ENCODE results near the gene CSF3R. TPM values are rescaled to one million over a fixed set of nuclear protein-coding genes. Genes with fewer than 3 reads are reported as not detected.

CSF3R gene
- polyA plus RNA-seq, 4 donors: 1.4 to 15.8 (median 3.8) TPM

- H3K27me3 ChIP-seq (ENCODE audit: control insufficient read depth in 3 of 3, insufficient read depth in 3 of 3, low read length in 3 of 3): no peaks in the 10 kb centered on the region
- H3K27ac ChIP-seq (ENCODE audit: low read depth in 1 of 3, low read length in 2 of 3): no peak overlapping the region
- no peaks in the 10 kb centered on the region for H3K9me3 ChIP-seq (ENCODE audit: control insufficient read depth in 2 of 2, insufficient read depth in 1 of 2, low read depth in 1 of 2, low read length in 1 of 2)
- FAIRE-seq (no peak), DNase-seq (no peak)
- WGBS, 3 donors: 84 to 88% (median 85%) methylated on average over 7 of the region's 7 CpGs
- no peak overlapping the region for H3K4me3 ChIP-seq (ENCODE audit: low read depth in 1 of 3, low read length in 3 of 3)
- peaks cover 0 to 26% (median 0%) of the 10 kb centered on the region in 3 donors for H3K36me3 ChIP-seq (ENCODE audit: control insufficient read depth in 3 of 3, insufficient read depth in 2 of 3, low read depth in 1 of 3, low read length in 3 of 3)
- no peaks in the 10 kb centered on the region for H3K4me1 ChIP-seq (ENCODE audit: control insufficient read depth in 3 of 3, insufficient read depth in 2 of 3, low read depth in 1 of 3, low read length in 2 of 3)
Measured at GRCh38 chr1:36421649-36422048, 61.1 kb downstream of the CSF3R start.

GRCh38 chr1:36420836-36421317 lies 61.8 kb downstream of the CSF3R start:
- H3K36me3 ChIP-seq (ENCODE audit: control insufficient read depth in 3 of 3, insufficient read depth in 2 of 3, low read depth in 1 of 3, low read length in 3 of 3): peaks cover 0 to 23% (median 0%) of the 10 kb centered on the region in 3 donors
- H3K27me3 ChIP-seq (ENCODE audit: control insufficient read depth in 3 of 3, insufficient read depth in 3 of 3, low read length in 3 of 3): no peaks in the 10 kb centered on the region
- 17 to 19% (median 17%) methylated on average over 13 of the region's 13 CpGs for WGBS, 3 donors
- no peak for FAIRE-seq
- no peak overlapping the region for H3K27ac ChIP-seq (ENCODE audit: low read depth in 1 of 3, low read length in 2 of 3)
- H3K4me3 ChIP-seq (ENCODE audit: low read depth in 1 of 3, low read length in 3 of 3): no peak overlapping the region
- no peaks in the 10 kb centered on the region for H3K9me3 ChIP-seq (ENCODE audit: control insufficient read depth in 2 of 2, insufficient read depth in 1 of 2, low read depth in 1 of 2, low read length in 1 of 2)
- peak; percentile 86 to 89 for DNase-seq
- H3K4me1 ChIP-seq (ENCODE audit: control insufficient read depth in 3 of 3, insufficient read depth in 2 of 3, low read depth in 1 of 3, low read length in 2 of 3): no peaks in the 10 kb centered on the region

GRCh38 chr1:36420409-36420808 lies 62.3 kb downstream of the CSF3R start:
- H3K36me3 ChIP-seq (ENCODE audit: control insufficient read depth in 3 of 3, insufficient read depth in 2 of 3, low read depth in 1 of 3, low read length in 3 of 3): peaks cover 0 to 20% (median 0%) of the 10 kb centered on the region in 3 donors
- FAIRE-seq (no peak), DNase-seq (no peak)
- no peak overlapping the region for H3K4me3 ChIP-seq (ENCODE audit: low read depth in 1 of 3, low read length in 3 of 3)
- no peaks in the 10 kb centered on the region for H3K9me3 ChIP-seq (ENCODE audit: control insufficient read depth in 2 of 2, insufficient read depth in 1 of 2, low read depth in 1 of 2, low read length in 1 of 2)
- no peak overlapping the region for H3K27ac ChIP-seq (ENCODE audit: low read depth in 1 of 3, low read length in 2 of 3)
- WGBS, 3 donors: 48 to 66% (median 64%) methylated on average over 5 of the region's 5 CpGs
- H3K27me3 ChIP-seq (ENCODE audit: control insufficient read depth in 3 of 3, insufficient read depth in 3 of 3, low read length in 3 of 3): no peaks in the 10 kb centered on the region
- H3K4me1 ChIP-seq (ENCODE audit: control insufficient read depth in 3 of 3, insufficient read depth in 2 of 3, low read depth in 1 of 3, low read length in 2 of 3): no peaks in the 10 kb centered on the region

GRCh38 chr1:36419569-36419968 lies 63.1 kb downstream of the CSF3R start:
- H3K27me3 ChIP-seq (ENCODE audit: control insufficient read depth in 3 of 3, insufficient read depth in 3 of 3, low read length in 3 of 3): no peaks in the 10 kb centered on the region
- no peak overlapping the region for H3K27ac ChIP-seq (ENCODE audit: low read depth in 1 of 3, low read length in 2 of 3)
- H3K36me3 ChIP-seq (ENCODE audit: control insufficient read depth in 3 of 3, insufficient read depth in 2 of 3, low read depth in 1 of 3, low read length in 3 of 3): peaks cover 0 to 20% (median 0%) of the 10 kb centered on the region in 3 donors
- H3K4me3 ChIP-seq (ENCODE audit: low read depth in 1 of 3, low read length in 3 of 3): no peak overlapping the region
- no peak for DNase-seq
- H3K9me3 ChIP-seq (ENCODE audit: control insufficient read depth in 2 of 2, insufficient read depth in 1 of 2, low read depth in 1 of 2, low read length in 1 of 2): no peaks in the 10 kb centered on the region
- 83 to 92% (median 87%) methylated on average over 4 of the region's 4 CpGs for WGBS, 3 donors
- H3K4me1 ChIP-seq (ENCODE audit: control insufficient read depth in 3 of 3, insufficient read depth in 2 of 3, low read depth in 1 of 3, low read length in 2 of 3): no peaks in the 10 kb centered on the region
- no peak for FAIRE-seq

GRCh38 chr1:36419140-36419539 lies 63.6 kb downstream of the CSF3R start:
- FAIRE-seq (no peak), DNase-seq (no peak)
- no peak overlapping the region for H3K4me3 ChIP-seq (ENCODE audit: low read depth in 1 of 3, low read length in 3 of 3)
- H3K36me3 ChIP-seq (ENCODE audit: control insufficient read depth in 3 of 3, insufficient read depth in 2 of 3, low read depth in 1 of 3, low read length in 3 of 3): peaks cover 0 to 17% (median 0%) of the 10 kb centered on the region in 3 donors
- H3K4me1 ChIP-seq (ENCODE audit: control insufficient read depth in 3 of 3, insufficient read depth in 2 of 3, low read depth in 1 of 3, low read length in 2 of 3): no peaks in the 10 kb centered on the region
- no peak overlapping the region for H3K27ac ChIP-seq (ENCODE audit: low read depth in 1 of 3, low read length in 2 of 3)
- no peaks in the 10 kb centered on the region for H3K27me3 ChIP-seq (ENCODE audit: control insufficient read depth in 3 of 3, insufficient read depth in 3 of 3, low read length in 3 of 3)
- WGBS, 3 donors: 84 to 88% (median 87%) methylated on average over 3 of the region's 3 CpGs
- no peaks in the 10 kb centered on the region for H3K9me3 ChIP-seq (ENCODE audit: control insufficient read depth in 2 of 2, insufficient read depth in 1 of 2, low read depth in 1 of 2, low read length in 1 of 2)

GRCh38 chr1:36417931-36418330 lies 64.8 kb downstream of the CSF3R start:
- DNase-seq (no peak), FAIRE-seq (no peak)
- H3K9me3 ChIP-seq (ENCODE audit: control insufficient read depth in 2 of 2, insufficient read depth in 1 of 2, low read depth in 1 of 2, low read length in 1 of 2): no peaks in the 10 kb centered on the region
- H3K4me3 ChIP-seq (ENCODE audit: low read depth in 1 of 3, low read length in 3 of 3): no peak overlapping the region
- no peak overlapping the region for H3K27ac ChIP-seq (ENCODE audit: low read depth in 1 of 3, low read length in 2 of 3)
- H3K36me3 ChIP-seq (ENCODE audit: control insufficient read depth in 3 of 3, insufficient read depth in 2 of 3, low read depth in 1 of 3, low read length in 3 of 3): peaks cover 0 to 15% (median 0%) of the 10 kb centered on the region in 3 donors
- no peaks in the 10 kb centered on the region for H3K27me3 ChIP-seq (ENCODE audit: control insufficient read depth in 3 of 3, insufficient read depth in 3 of 3, low read length in 3 of 3)
- WGBS, 3 donors: 84 to 90% (median 88%) methylated on average over 9 of the region's 9 CpGs
- no peaks in the 10 kb centered on the region for H3K4me1 ChIP-seq (ENCODE audit: control insufficient read depth in 3 of 3, insufficient read depth in 2 of 3, low read depth in 1 of 3, low read length in 2 of 3)

Other genes starting within 250 kb of the CSF3R start
- 10 to 100 TPM in 3 of 4 donors, 1 to 10 TPM in 1; 4.0 to 26.2 (median 23.9) TPM for gene SH3D21, start 176.5 kb downstream of the CSF3R start, polyA plus RNA-seq
- gene EVA1B, start 159.3 kb downstream of the CSF3R start, polyA plus RNA-seq: 10 to 100 TPM in 3 of 4 donors, 1 to 10 TPM in 1; 2.5 to 26.1 (median 18.4) TPM
- gene STK40, start 97.0 kb downstream of the CSF3R start, polyA plus RNA-seq: 10 to 100 TPM; 12.7 to 41.0 (median 25.3) TPM
- gene LSM10, start 85.0 kb downstream of the CSF3R start, polyA plus RNA-seq: 10 to 100 TPM; 24.9 to 55.5 (median 50.0) TPM
- 1 to 10 TPM in 3 of 4 donors, under 1 TPM in 1; 0.89 to 6.1 (median 2.8) TPM for gene OSCP1, start 32.5 kb downstream of the CSF3R start, polyA plus RNA-seq
- gene MRPS15, start 18.5 kb downstream of the CSF3R start, polyA plus RNA-seq: 100 to 1,000 TPM in 3 of 4 donors, 10 to 100 TPM in 1; 68.2 to 122 (median 109) TPM

All from small intestine (tissue), 7 donors.